Stimulated activated effector memory CD8-positive, alpha-beta T cell treated with anti-CD3 and anti-CD28 coated beads, Interleukin-12 subunit alpha, Interleukin-12 subunit beta, amount 100 ng/mL, for 72 hours (primary cell): ENCODE data around the gene MCEMP1.
"Not testable (repeated sequence)": the region's sequence is repeated elsewhere in the genome, so short reads cannot be mapped to it uniquely, and the experiment has no call there.

Experiments
- ATAC-seq: fragments of 150-1000 bp; cut with Tn5 transposase; 2 replicates; pipeline ENCODE4 v1.10.0; 2021
- DNase-seq, 2 donors: peaks; one replicate each; pipeline ENCODE4 v3.0.0; 2021 to 2022; ENCODE audit warnings: low spot score in 2 of 2
- H3K27ac Mint-ChIP-seq: one replicate; pipeline ENCODE4 v1.8.0; 2022; ENCODE audit warnings: mild to moderate bottlenecking, mixed read lengths
- H3K36me3 Mint-ChIP-seq: one replicate; pipeline ENCODE4 v1.8.0; 2022; ENCODE audit warnings: mild to moderate bottlenecking, mixed read lengths
- H3K4me1 Mint-ChIP-seq: one replicate; pipeline ENCODE4 v1.8.0; 2022; ENCODE audit warnings: mixed read lengths
- H3K4me3 Mint-ChIP-seq: one replicate; pipeline ENCODE4 v1.8.0; 2022; ENCODE audit warnings: mild to moderate bottlenecking, mixed read lengths
- H3K9me3 Mint-ChIP-seq: one replicate; pipeline ENCODE4 v1.8.0; 2022; ENCODE audit warnings: mixed read lengths

The MCEMP1 gene

DNA sequence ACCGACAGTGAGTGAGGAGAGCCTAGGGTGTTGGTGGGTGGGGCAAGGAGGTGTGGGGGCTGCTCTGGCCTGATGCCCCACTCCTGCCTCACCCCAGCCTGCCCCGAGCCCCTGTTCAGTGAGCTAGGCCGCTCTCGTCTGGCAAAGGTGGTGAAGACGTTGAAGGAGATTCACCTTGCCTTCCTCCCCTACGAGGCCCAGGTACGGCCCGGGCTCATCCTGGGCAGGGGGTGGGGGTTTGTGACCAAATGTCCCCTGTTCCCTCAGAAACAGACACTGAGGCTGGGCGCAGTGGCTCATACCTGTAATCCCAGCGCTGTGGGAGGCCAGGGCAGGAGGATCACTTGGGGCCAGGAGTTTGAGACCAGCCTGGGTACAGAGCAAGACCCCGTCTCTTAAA is 36.1 kb upstream of the MCEMP1 start:
- Mint-ChIP-seq H3K36me3 (peaks cover 69% of the 10 kb centered on the region), H3K27ac (no peak overlapping the region), H3K4me1 (peaks cover 33% of the 10 kb centered on the region), H3K9me3 (no peaks in the 10 kb centered on the region), H3K4me3 (no peak overlapping the region)
- ATAC-seq (no peak), DNase-seq (no peak)

DNA sequence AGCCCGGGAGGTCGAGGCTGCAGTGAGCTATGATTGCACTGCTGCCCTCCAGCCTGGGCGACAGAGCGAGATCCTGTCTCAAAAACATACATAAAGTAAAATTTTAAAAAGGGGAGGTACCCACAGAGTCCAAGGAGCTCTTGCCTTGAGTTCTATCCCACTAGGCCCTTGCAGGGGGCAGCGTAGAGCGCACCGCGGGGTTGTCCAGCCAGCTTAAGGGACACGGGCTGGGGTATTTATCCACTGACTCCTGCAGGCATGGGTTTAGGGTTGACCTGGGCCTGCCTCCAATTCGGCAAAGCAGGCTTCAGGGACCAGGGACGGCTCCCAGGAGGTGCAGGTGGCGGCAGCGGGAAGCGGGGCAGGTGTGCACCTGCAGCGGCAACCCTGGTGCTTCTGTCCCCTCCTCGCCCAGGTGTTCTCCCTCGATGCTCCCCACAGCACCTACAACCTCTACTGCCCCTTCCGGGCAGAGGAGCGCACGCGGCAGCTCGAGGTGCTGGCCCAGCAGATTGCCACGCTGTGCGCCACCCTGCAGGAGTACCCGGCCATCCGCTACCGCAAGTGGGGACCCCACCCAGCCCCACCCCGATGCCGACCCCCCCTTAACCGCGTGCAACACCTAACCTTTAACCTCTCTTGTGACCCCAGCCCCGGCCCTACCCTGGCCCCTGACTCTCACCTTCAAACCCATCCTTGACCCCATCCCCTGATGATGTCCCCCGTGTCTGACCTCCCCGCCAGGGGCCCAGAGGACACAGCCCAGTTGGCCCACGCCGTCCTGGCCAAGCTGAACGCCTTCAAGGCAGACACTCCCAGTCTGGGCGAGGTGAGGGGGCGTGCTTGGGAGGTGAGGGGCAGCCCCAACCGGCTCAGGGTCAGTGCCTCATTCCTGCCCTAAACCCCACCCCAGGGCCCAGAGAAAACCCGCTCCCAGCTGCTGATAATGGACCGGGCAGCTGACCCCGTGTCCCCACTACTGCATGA is 35.3 kb upstream of the MCEMP1 start:
- no peaks in the 10 kb centered on the region for H3K9me3 Mint-ChIP-seq
- peaks cover 69% of the 10 kb centered on the region for H3K36me3 Mint-ChIP-seq
- no peak overlapping the region for H3K4me3 Mint-ChIP-seq
- H3K4me1 Mint-ChIP-seq, result peaks cover 29% of the 10 kb centered on the region
- ATAC-seq (no peak), DNase-seq (no peak)
- no peak overlapping the region for H3K27ac Mint-ChIP-seq

DNA sequence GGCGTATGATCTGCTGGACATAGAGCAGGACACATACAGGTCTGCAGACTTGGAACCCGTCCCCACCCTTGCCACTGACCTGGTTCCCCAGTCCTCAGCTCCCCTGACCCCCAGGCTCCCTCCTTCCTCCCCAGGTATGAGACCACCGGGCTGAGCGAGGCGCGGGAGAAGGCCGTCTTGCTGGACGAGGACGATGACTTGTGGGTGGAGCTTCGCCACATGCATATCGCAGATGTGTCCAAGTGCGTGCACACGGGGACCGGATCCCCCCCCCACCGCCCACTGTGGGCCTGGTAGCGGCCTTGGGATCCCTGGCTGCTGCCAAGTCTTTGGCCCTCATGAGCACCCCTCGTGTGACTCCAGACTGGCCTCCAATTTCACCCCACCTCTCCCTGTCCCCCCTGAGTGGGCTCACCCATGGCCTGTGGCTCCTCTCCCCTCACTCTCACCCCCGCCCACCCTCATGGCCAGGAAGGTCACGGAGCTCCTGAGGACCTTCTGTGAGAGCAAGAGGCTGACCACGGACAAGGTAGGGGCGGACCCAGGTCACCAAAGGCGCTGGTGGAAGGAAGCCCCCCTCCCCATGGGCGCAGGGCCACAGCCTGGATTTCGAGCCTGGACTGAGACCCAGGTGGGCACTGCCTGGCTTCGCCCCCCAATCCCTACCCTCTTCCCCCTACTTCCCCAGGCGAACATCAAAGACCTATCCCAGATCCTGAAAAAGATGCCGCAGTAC is 34.4 kb upstream of the MCEMP1 start:
- H3K9me3 Mint-ChIP-seq, result no peaks in the 10 kb centered on the region
- peaks cover 28% of the 10 kb centered on the region for H3K4me1 Mint-ChIP-seq
- H3K4me3 Mint-ChIP-seq, result no peak overlapping the region
- H3K27ac Mint-ChIP-seq, result no peak overlapping the region
- peaks cover 63% of the 10 kb centered on the region for H3K36me3 Mint-ChIP-seq
- DNase-seq (no peak), ATAC-seq (no peak)

DNA sequence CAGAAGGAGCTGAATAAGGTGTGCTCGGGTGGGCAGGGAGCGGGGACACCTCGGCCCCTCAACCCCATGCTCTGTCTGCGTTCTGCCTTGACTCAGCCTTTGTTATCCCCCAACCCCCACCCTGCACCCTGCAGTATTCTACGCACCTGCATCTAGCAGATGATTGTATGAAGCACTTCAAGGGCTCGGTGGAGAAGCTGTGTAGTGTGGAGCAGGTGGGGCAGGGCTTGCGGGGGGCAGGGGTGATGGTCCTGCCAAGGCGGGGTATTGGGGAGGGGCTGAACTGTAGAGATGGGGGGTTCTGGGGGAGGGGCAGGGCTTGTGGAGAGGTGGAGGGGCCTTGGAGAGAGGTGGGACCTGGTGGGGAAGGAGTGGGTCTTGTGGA is 33.9 kb upstream of the MCEMP1 start:
- DNase-seq (no peak), ATAC-seq (no peak)
- Mint-ChIP-seq H3K4me3 (no peak overlapping the region), H3K4me1 (peaks cover 23% of the 10 kb centered on the region), H3K27ac (peak overlapping the region; percentile 64), H3K9me3 (no peaks in the 10 kb centered on the region), H3K36me3 (peaks cover 67% of the 10 kb centered on the region)

DNA sequence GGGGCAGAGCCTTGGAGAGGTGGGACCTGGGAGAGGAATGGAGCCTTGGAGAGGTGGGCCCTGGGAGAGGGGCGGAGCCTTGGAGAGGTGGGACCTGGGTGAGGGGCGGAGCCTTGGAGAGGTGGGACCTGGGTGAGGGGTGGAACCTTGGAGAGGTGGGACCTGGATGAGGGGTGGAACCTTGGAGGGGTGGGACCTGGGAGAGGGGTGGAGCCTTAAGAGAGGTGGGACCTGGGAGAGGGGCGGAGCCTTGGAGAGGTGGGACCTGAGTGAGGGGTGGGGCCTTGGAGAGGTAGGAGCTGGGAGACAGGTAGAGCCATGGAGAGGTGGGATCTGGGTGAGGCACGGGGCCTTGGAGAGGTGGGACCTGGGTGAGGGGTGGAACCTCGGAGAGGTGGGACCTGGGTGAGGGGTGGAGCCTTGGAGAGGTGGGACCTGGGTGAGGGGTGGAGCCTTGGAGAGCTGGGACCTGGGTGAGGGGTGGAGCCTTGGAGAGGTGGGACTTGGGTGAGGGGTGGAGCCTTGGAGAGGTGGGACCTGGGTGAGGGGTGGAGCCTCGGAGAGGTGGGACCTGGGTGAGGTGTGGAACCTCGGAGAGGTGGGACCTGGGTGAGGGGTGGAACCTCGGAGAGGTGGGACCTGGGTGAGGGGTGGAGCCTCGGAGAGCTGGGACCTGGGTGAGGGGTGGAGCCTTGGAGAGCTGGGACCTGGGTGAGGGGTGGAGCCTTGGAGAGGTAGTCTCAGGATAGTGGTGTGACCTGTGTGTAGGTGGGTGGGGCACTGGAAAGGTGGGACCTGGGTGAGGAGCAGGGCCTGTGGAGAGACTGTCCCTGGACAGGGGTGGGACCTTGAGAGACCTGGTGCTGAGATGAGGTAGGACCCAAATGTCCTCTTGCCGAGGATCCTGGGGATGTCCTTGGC is 33.0 kb upstream of the MCEMP1 start:
- H3K4me1 Mint-ChIP-seq, result peaks cover 16% of the 10 kb centered on the region
- ATAC-seq, H3K4me3 Mint-ChIP-seq, DNase-seq, H3K9me3 Mint-ChIP-seq: not testable (repeated sequence)
- H3K36me3 Mint-ChIP-seq, result peaks cover 59% of the 10 kb centered on the region
- H3K27ac Mint-ChIP-seq, result peak overlapping the region; percentile 64

DNA sequence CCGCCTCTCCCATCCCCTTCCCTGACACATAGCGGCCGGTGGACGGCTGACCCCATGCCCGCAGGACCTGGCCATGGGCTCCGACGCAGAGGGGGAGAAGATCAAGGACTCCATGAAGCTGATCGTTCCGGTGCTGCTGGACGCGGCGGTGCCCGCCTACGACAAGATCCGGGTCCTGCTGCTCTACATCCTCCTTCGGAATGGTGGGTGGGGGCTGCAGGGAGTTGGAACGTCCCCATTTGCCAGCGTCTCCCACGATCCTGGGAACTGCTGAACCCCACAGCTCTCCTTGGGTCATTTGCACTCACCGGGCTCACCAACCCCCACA is 32.4 kb upstream of the MCEMP1 start:
- H3K27ac Mint-ChIP-seq, result no peak overlapping the region
- DNase-seq, result no peak
- H3K36me3 Mint-ChIP-seq, result peaks cover 55% of the 10 kb centered on the region
- peaks cover 10% of the 10 kb centered on the region for H3K4me1 Mint-ChIP-seq
- ATAC-seq, result no peak
- no peak overlapping the region for H3K4me3 Mint-ChIP-seq
- H3K9me3 Mint-ChIP-seq, result no peaks in the 10 kb centered on the region

DNA sequence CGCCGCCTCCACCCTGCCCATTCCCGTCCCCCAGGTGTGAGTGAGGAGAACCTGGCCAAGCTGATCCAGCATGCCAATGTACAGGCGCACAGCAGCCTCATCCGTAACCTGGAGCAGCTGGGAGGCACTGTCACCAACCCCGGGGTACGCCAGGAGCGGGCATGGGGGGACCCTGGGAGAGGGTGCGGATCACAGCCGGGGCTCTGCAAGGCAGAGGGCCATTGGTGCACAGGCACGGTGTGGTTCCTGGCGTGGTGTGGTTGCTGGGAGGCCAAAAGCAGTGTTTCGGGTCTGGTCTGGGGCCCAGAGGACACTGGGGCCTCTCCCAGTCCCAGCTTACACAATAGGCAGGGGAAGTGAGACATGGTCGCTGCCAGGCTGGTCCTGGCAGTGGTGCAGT is 31.7 kb upstream of the MCEMP1 start:
- Mint-ChIP-seq H3K4me3 (no peak overlapping the region), H3K27ac (peak overlapping the region; percentile 11), H3K9me3 (no peaks in the 10 kb centered on the region), H3K4me1 (peaks cover 3% of the 10 kb centered on the region), H3K36me3 (peaks cover 48% of the 10 kb centered on the region)
- ATAC-seq, result no peak
- DNase-seq, result no peak

DNA sequence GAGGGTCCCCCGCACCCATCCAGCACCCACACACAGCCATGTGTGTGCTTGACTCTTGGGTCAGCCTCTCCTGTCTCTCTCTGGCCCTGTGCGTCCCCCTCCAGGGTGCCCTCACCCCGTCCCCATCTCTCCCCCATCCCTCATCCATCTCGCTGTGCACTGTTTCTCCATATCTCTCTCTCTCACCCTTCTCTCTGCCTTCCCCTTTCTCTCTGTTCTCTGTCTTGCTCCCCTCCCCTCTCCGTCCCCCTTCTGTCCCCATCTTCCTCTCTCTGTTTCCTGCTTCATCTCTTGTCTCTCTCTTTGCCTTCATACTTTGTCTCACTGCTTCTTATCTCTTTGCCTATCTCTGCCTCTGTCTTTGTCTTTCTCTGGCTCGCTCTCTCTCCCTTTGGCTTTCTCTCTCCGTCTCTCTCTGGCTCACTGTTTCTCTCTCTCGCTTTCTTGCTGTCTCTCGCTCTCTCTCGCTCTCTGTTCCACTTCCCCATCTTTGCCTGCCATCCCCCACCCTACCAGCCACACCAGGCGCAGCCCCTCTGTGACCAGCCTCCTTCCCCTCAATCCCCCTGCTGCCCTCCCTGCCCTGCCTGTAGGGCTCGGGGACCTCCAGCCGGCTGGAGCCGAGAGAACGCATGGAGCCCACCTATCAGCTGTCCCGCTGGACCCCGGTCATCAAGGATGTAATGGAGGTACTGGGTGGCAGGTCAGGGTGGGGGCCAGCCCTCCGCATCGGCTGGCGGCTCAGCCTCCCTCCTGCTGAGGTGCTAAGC is 31.0 kb upstream of the MCEMP1 start:
- ATAC-seq (peak; percentile 6), DNase-seq (no peak)
- Mint-ChIP-seq H3K27ac (peak overlapping the region; percentile 11), H3K4me3 (no peak overlapping the region), H3K36me3 (peaks cover 43% of the 10 kb centered on the region), H3K9me3 (no peaks in the 10 kb centered on the region), H3K4me1 (no peaks in the 10 kb centered on the region)

DNA sequence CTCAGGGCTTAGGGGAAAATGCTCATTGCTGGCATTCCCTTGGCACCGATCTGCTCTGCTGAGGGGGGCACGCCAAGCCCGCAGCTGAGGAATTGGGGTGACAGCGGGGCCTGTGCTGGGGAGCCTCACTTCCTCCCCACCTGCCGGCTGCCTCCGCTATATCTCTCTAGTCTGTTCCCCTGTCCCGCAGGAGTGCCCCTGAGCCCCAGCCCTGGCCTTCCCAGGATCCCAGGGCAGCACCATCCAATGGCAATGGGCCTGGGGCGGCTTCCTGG is 30.5 kb upstream of the MCEMP1 start:
- ATAC-seq (no peak), DNase-seq (no peak)
- H3K9me3 Mint-ChIP-seq, result no peaks in the 10 kb centered on the region
- H3K4me1 Mint-ChIP-seq, result no peaks in the 10 kb centered on the region
- H3K27ac Mint-ChIP-seq, result no peak overlapping the region
- peaks cover 38% of the 10 kb centered on the region for H3K36me3 Mint-ChIP-seq
- H3K4me3 Mint-ChIP-seq, result no peak overlapping the region

DNA sequence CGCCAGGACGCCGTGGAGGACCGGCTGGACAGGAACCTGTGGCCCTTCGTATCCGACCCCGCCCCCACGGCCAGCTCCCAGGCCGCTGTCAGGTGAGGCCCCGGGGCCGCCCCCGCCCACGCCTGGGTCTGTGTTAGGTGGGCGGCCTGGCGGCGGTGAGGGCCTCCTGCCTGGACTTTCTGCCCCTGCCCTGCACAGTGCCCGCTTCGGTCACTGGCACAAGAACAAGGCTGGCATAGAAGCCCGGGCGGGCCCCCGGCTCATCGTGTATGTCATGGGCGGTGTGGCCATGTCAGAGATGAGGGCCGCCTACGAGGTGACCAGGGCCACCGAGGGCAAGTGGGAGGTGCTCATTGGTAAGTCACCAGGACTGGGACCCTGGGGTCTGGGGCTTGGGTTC is 29.7 kb upstream of the MCEMP1 start:
- H3K9me3 Mint-ChIP-seq, result no peaks in the 10 kb centered on the region
- DNase-seq (no peak), ATAC-seq (no peak)
- no peak overlapping the region for H3K4me3 Mint-ChIP-seq
- peaks cover 1% of the 10 kb centered on the region for H3K4me1 Mint-ChIP-seq
- H3K27ac Mint-ChIP-seq, result no peak overlapping the region
- H3K36me3 Mint-ChIP-seq, result peaks cover 41% of the 10 kb centered on the region

DNA sequence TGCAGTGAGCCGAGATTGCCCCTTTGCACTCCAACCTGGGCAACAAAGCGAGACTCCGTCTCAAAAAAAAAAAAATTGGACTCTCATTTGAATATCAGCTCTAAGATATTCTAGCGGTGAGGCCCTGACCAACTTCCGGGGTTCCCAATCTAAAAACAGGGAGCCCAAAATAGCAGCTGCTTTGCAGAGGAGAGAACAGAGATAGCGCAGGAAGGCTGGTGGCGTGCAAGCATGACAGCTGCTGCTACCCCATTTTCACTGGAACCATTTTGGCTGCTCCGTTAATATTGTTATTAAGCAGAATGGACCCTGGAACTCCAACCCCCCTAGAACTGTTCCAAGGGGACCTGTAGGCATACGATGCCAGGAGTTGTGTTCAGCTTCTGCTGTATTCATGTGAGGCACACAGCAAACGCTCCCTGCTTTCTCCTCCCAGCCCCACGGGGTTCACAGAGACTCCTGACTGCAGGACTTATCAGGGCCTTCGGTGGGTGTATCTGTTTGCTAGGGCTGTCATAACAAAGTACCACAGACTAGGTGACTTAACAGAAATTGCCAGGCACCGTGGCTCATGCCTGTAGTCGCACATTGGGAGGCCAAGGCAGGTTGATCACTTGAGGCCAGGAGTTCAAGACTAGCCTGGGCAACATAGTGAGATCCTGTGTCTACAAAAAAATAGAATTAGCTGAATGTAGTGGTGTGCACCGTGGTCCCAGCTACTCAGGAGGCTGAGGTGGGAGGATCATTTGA is 28.4 kb upstream of the MCEMP1 start:
- Mint-ChIP-seq H3K36me3 (peaks cover 35% of the 10 kb centered on the region), H3K9me3 (no peaks in the 10 kb centered on the region), H3K27ac (no peak overlapping the region), H3K4me3 (no peak overlapping the region), H3K4me1 (peaks cover 12% of the 10 kb centered on the region)
- no peak for ATAC-seq
- no peak for DNase-seq

DNA sequence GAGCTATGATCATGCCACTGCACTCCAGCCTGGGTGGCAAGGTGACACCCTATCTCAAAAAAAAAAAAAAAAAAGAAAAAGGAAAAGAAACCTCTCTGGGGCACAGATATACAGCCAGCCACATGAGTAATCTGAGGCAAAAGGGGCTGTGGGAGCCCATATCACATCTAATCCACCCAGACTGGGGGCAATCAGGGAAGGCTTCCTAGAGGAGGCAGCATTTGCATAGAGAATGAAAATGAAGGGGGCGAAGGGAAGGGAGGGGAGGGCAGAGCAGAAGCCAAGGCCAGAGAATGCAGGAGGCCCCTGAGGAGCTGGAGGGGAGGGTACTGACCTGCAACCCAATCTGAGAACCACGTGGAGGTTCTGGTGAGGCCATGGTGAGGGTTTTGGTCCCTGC is 26.7 kb upstream of the MCEMP1 start:
- Mint-ChIP-seq H3K9me3 (no peaks in the 10 kb centered on the region), H3K4me3 (no peak overlapping the region), H3K36me3 (peaks cover 19% of the 10 kb centered on the region), H3K4me1 (peaks cover 12% of the 10 kb centered on the region), H3K27ac (no peak overlapping the region)
- ATAC-seq (no peak), DNase-seq (no peak)

DNA sequence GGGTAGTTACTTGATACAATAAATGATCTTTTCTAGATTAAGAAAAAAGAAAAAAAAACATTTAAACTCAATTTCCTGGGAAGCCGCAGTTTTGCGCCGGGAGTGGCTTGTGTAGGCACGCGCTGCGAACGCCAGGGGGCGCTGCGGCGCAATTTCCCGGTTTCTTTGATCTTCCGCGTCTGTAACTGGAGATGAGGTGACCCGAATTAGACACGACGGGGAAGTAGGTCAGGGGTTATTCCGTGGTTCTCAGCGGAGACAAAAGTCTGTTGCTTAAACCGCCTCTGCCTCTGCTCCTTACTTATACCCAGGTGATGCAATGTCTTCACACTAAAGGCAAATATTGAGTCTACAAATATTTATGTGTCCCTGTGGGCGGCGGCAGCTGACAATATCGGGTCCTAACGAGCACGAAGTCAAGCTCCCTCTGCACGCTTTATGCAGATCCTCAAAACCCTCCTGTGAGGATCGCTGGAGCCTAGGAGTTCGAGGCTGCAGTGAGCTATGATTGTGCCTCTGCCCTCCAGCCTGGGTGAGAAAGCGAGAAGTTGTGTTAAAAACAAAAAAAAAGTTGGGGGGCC is 24.7 kb upstream of the MCEMP1 start:
- DNase-seq (peak; percentile 85 to 91), ATAC-seq (peak; percentile 91)
- H3K36me3 Mint-ChIP-seq, result peaks cover 14% of the 10 kb centered on the region
- peaks cover 13% of the 10 kb centered on the region for H3K4me1 Mint-ChIP-seq
- H3K27ac Mint-ChIP-seq, result peak overlapping the region; percentile 82
- peak overlapping the region; percentile 62 for H3K4me3 Mint-ChIP-seq
- no peaks in the 10 kb centered on the region for H3K9me3 Mint-ChIP-seq

DNA sequence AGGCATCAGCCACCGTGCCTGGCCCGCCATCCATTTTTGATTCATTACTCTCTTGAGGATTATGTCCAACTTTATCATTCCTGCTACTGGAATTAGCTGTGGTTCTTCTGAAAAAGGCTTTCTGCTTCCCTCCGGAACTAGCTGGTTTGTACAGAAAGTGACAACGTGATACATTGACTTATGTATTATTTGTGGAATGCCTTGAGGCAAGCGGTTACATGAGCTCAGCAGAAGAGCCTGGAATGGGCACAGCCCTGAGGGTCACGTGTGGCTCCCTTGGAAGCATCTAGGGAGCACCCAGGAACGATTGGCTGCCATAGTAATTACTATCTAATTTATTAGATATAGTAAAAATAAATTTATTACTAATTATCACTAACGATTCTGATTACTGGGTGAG is 22.5 kb upstream of the MCEMP1 start:
- no peak for ATAC-seq
- Mint-ChIP-seq H3K4me3 (no peak overlapping the region), H3K36me3 (peaks cover 8% of the 10 kb centered on the region), H3K4me1 (peaks cover 25% of the 10 kb centered on the region), H3K9me3 (no peaks in the 10 kb centered on the region), H3K27ac (no peak overlapping the region)
- no peak for DNase-seq
